Upper lobe of left lung (tissue), 6 donors: ENCODE results near the gene NDUFB5. TPM values are rescaled to one million over a fixed set of nuclear protein-coding genes. Genes with fewer than 3 reads are reported as not detected.

Experiments
- ATAC-seq, 2 donors: fragments of 200-7000 bp; cut with Tn5 transposase; one replicate each; pipeline ENCODE4 v1.9.1; 2022; ENCODE audit warnings: mild to moderate bottlenecking in 2 of 2, moderate library complexity in 2 of 2; ENCODE audit not compliant: low FRiP score in 2 of 2
- DNase-seq, 2 donors: peaks; one replicate each; pipeline ENCODE4 v3.0.0-alpha.2; 2019 to 2020
- H3K27ac ChIP-seq, 4 donors: fragments of 200-600 bp; sonication (generic); one replicate each; pipeline ENCODE4 v1.5.1; 2016 to 2019
- H3K27me3 ChIP-seq, 4 donors: fragments of 200-600 bp; sonication (generic); one replicate each; pipeline ENCODE4 v1.5.1; 2017 to 2019
- H3K36me3 ChIP-seq, 4 donors: fragments of 200-600 bp; sonication (generic); one replicate each; pipeline ENCODE4 v1.5.1; 2016 to 2019
- H3K4me1 ChIP-seq, 4 donors: fragments of 200-600 bp; sonication (generic); one replicate each; pipeline ENCODE4 v1.5.1; 2018 to 2019
- H3K4me3 ChIP-seq, 4 donors: fragments of 200-600 bp; sonication (generic); one replicate each; pipeline ENCODE4 v1.5.1; 2017 to 2019; ENCODE audit warnings: mild to moderate bottlenecking in 2 of 4, moderate library complexity in 1 of 4
- H3K9me3 ChIP-seq, 4 donors: fragments of 200-600 bp; sonication (generic); one replicate each; pipeline ENCODE4 v1.5.1; 2018 to 2019
- CTCF ChIP-seq, 6 experiments: fragments of 450-650 bp in 4 of 6; fragments of 200-600 bp in 2 of 6; sonication (generic) in 2 of 6; IDR thresholded peaks; one replicate each; pipeline ENCODE4 v1.5.1; 2016 to 2019; ENCODE audit warnings: antibody characterized with exemption in 6 of 6
- EP300 ChIP-seq, 4 donors: sonication (generic); formaldehyde crosslinking; IDR thresholded peaks; one replicate each; pipeline ENCODE4 v1.5.1; 2017; ENCODE audit warnings: antibody characterized with exemption in 4 of 4, control low read depth in 2 of 4
- POLR2A ChIP-seq, 4 donors: fragments of 450-650 bp; IDR thresholded peaks; one replicate each; pipeline ENCODE4 v1.5.1; 2016 to 2017; ENCODE audit warnings: antibody characterized with exemption in 4 of 4, mild to moderate bottlenecking in 2 of 4
- POLR2AphosphoS5 ChIP-seq, 2 donors: sonication (generic); formaldehyde crosslinking; IDR thresholded peaks; one replicate each; pipeline ENCODE4 v1.5.1; 2017; ENCODE audit warnings: antibody characterized with exemption in 2 of 2
- whole genome bisulfite sequencing, 2 donors: methylation state at CpG; one replicate each; pipeline ENCODE4 v1.1.5; 2017 to 2018; 5-methylcytosine and 5-hydroxymethylcytosine counted together
- total RNA-seq, 6 donors: library from RNA; depleted of rRNA in 4 of 6; stranded (reverse); fragments of >200 nt in 4 of 6; gene quantifications; one replicate each; pipeline versions ENCODE4 v1.1.0 to v1.2.1, GENCODE V29; 2016 to 2021
- donor health status: DM: no; HTN: no; CAD: no; lungs with moderate emphysema.
- donor health status: DM: no; HTN: yes; CAD: no; lungs with severe emphysema.

Gene NDUFB5
- total RNA-seq, 6 donors from 2014 or later = 32.6 to 92.2 (median 62.3) TPM

GRCh38 chr3:179666030-179666429 lies 61.4 kb downstream of the NDUFB5 start:
- Histone ChIP-seq H3K9me3 (no peaks in the 10 kb centered on the region), H3K27ac (peak overlapping the region in 3 of 4 donors; percentile 18 to 54 (median 53))

DNA sequence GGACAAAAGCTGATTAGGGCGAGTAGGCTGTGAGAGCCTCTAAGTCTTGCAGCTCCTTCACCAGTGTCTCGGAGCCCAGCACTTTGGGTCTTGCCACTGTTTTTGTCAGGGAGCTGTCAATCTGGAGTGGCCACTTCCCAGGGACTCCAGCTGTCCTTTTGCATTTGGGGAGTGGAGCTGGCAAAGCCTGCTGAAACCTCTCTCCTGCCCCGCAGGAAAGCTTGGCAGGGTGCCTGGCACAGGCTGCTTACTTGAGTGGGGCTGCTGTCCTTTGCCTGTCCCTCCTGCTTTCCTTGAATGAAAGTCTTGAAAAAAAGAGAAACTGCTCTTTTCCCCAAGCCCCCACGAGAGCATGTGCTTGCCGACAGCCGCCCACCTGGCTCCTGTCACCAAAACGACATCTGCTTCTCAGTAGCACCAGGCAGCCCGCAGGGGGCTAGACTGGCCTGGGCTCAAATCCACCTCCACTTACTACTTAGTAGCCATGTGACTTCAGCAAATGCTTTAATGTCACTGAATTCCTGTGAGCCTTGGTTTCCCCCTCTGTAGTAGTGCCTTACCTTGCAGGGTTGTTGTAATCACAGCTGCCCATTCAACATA lies 61.9 kb downstream of the NDUFB5 start:
- Histone ChIP-seq H3K4me1 (peaks cover 12 to 40% (median 29%) of the 10 kb centered on the region in 4 donors), H3K4me3 (no peak overlapping the region), H3K27ac (peak overlapping the region in 3 of 4 donors; percentile 18 to 54 (median 53)), H3K27me3 (no peaks in the 10 kb centered on the region), H3K36me3 (no peaks in the 10 kb centered on the region), H3K9me3 (no peaks in the 10 kb centered on the region)
- WGBS, 2 donors = 47 to 50% methylated on average over 8 of the region's 8 CpGs
- peak in 1 of 2 donors; percentile 88 for DNase-seq
- peak; percentile 7 to 38 for ATAC-seq
- TF ChIP-seq CTCF (IDR thresholded peaks at IDR 0.05) = peak in 1 of 6 experiments; percentile 10
- no peak for TF ChIP-seq POLR2AphosphoS5 (IDR thresholded peaks at IDR 0.05)
- TF ChIP-seq EP300 (IDR thresholded peaks at IDR 0.05) = peak in 1 of 4 donors; percentile 60
- TF ChIP-seq POLR2A (IDR thresholded peaks at IDR 0.05) = no peak

More at GRCh38 chr3:179666030-179666429, 61.4 kb downstream of the NDUFB5 start:
- ATAC-seq (no peak), DNase-seq (no peak)
- no peak overlapping the region for H3K4me3 ChIP-seq
- no peaks in the 10 kb centered on the region for H3K27me3 ChIP-seq
- H3K36me3 ChIP-seq = no peaks in the 10 kb centered on the region
- peaks cover 9 to 40% (median 26%) of the 10 kb centered on the region in 4 donors for H3K4me1 ChIP-seq
- 33 to 36% methylated on average over 1 of the region's 1 CpG for WGBS, 2 donors
- TF ChIP-seq CTCF (IDR thresholded peaks at IDR 0.05) (no peak), EP300 (IDR thresholded peaks at IDR 0.05) (no peak), POLR2AphosphoS5 (IDR thresholded peaks at IDR 0.05) (no peak), POLR2A (IDR thresholded peaks at IDR 0.05) (no peak)

GRCh38 chr3:179668429-179668828 lies 63.8 kb downstream of the NDUFB5 start:
- peaks cover 25 to 51% (median 35%) of the 10 kb centered on the region in 4 donors for H3K4me1 ChIP-seq
- H3K4me3 ChIP-seq = no peak overlapping the region
- 96 to 100% methylated on average over 1 of the region's 1 CpG for WGBS, 2 donors
- H3K9me3 ChIP-seq = no peaks in the 10 kb centered on the region
- H3K36me3 ChIP-seq = no peaks in the 10 kb centered on the region
- no peak overlapping the region for H3K27ac ChIP-seq
- no peaks in the 10 kb centered on the region for H3K27me3 ChIP-seq
- ATAC-seq (no peak), DNase-seq (no peak)
- no peak for TF ChIP-seq POLR2AphosphoS5 (IDR thresholded peaks at IDR 0.05)

- no peaks in the 10 kb centered on the region for H3K36me3 ChIP-seq
- no peaks in the 10 kb centered on the region for H3K27me3 ChIP-seq
- H3K4me1 ChIP-seq = peaks cover 25 to 43% (median 33%) of the 10 kb centered on the region in 4 donors
- 67 to 71% methylated on average over 8 of the region's 8 CpGs for WGBS, 2 donors
- peak overlapping the region in 1 of 4 donors; percentile 4 for H3K4me3 ChIP-seq
- H3K9me3 ChIP-seq = no peaks in the 10 kb centered on the region
- peak overlapping the region in 2 of 4 donors; percentile 76 to 77 for H3K27ac ChIP-seq
- ATAC-seq (no peak), DNase-seq (no peak)
- TF ChIP-seq CTCF (IDR thresholded peaks at IDR 0.05) = peak in 1 of 6 experiments; percentile 6
- no peak for TF ChIP-seq POLR2AphosphoS5 (IDR thresholded peaks at IDR 0.05)
- no peak for TF ChIP-seq POLR2A (IDR thresholded peaks at IDR 0.05)
- no peak for TF ChIP-seq EP300 (IDR thresholded peaks at IDR 0.05)
Observed at GRCh38 chr3:179670311-179670710, 65.7 kb downstream of the NDUFB5 start.

- 70 to 75% methylated on average over 1 of the region's 1 CpG for WGBS, 2 donors
- H3K27me3 ChIP-seq = no peaks in the 10 kb centered on the region
- peak overlapping the region in 3 of 4 donors; percentile 49 to 77 (median 76) for H3K27ac ChIP-seq
- peaks cover 16 to 34% (median 26%) of the 10 kb centered on the region in 4 donors for H3K4me1 ChIP-seq
- ATAC-seq (no peak), DNase-seq (no peak)
- TF ChIP-seq POLR2A (IDR thresholded peaks at IDR 0.05) (no peak), POLR2AphosphoS5 (IDR thresholded peaks at IDR 0.05) (no peak), CTCF (IDR thresholded peaks at IDR 0.05) (no peak), EP300 (IDR thresholded peaks at IDR 0.05) (no peak)
- no peaks in the 10 kb centered on the region for H3K36me3 ChIP-seq
- H3K9me3 ChIP-seq = no peaks in the 10 kb centered on the region
- H3K4me3 ChIP-seq = no peak overlapping the region
Observed at GRCh38 chr3:179671309-179671708, 66.7 kb downstream of the NDUFB5 start.
